GM18507 (cell line): ENCODE data around the gene OSER1.

ENCODE experiments used
- DNase-seq: peaks from one replicate; pipeline ENCODE4 v3.0.0; 2011; ENCODE audit warnings: low read depth; ENCODE audit not compliant: insufficient read length; ENCODE audit errors: extremely low spot score
- FAIRE-seq: peaks from 2 replicates; lab custom pipeline; 2011; peaks lifted over from hg19 to GRCh38; lab: Jason Lieb, UNC

The OSER1 gene

GRCh38 chr20:44151621-44152416 is 58.8 kb downstream of the OSER1 start:
- DNase-seq: no peak
- no peak for FAIRE-seq

DNA sequence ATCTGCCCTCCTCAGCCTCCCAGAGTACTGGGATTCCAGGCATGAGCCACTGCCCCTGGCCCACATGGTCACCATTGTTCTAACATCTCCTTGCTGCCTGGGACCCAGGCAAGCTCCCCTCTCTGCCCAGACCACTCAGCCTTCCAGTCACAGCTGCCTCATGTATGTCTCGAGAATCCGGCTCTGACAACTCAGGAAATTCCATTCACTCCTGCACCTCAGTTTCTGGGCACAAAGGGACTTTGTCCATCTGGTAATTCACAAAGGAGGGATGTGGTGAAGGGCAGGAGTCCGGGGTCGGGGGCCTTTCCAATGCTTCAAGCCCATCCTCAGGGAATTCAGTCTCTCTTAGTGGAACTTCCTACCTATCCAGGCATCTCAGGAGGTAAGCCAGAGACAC is 64.3 kb downstream of the OSER1 start:
- DNase-seq (no peak), FAIRE-seq (no peak)
